HG03439 (cell line): ENCODE results near the gene NRXN3.

Experiments used
- ATAC-seq: cut with Tn5 transposase; IDR thresholded peaks from one replicate; pipeline ENCODE4 v1.9.1; 2021; ENCODE audit warnings: mild to moderate bottlenecking, moderate library complexity; ENCODE audit not compliant: unreplicated experiment

The NRXN3 gene

GRCh38 chr14:79304279-79304678 lies 1134.1 kb downstream of the NRXN3 start:
- ATAC-seq = no peak

- ATAC-seq = no peak
Observed at GRCh38 chr14:79306546-79306945, 1136.4 kb downstream of the NRXN3 start.

- ATAC-seq = no peak
Observed at GRCh38 chr14:79318371-79318770, 1148.2 kb downstream of the NRXN3 start.

GRCh38 chr14:79320561-79320960 lies 1150.4 kb downstream of the NRXN3 start:
- no peak for ATAC-seq

GRCh38 chr14:79321070-79321469 lies 1150.9 kb downstream of the NRXN3 start:
- ATAC-seq = no peak

GRCh38 chr14:79325071-79325470 lies 1154.9 kb downstream of the NRXN3 start:
- ATAC-seq = no peak

- ATAC-seq = no peak
Observed at GRCh38 chr14:79325557-79325956, 1155.4 kb downstream of the NRXN3 start.

GRCh38 chr14:79328863-79329262 lies 1158.7 kb downstream of the NRXN3 start:
- ATAC-seq = no peak

- no peak for ATAC-seq
Observed at GRCh38 chr14:79331830-79332229, 1161.7 kb downstream of the NRXN3 start.

GRCh38 chr14:79332504-79333197 lies 1162.5 kb downstream of the NRXN3 start:
- no peak for ATAC-seq

GRCh38 chr14:79333198-79333546 lies 1163.0 kb downstream of the NRXN3 start:
- no peak for ATAC-seq

GRCh38 chr14:79334272-79334671 lies 1164.1 kb downstream of the NRXN3 start:
- no peak for ATAC-seq

- no peak for ATAC-seq
Observed at GRCh38 chr14:79337761-79338160, 1167.6 kb downstream of the NRXN3 start.

GRCh38 chr14:79342942-79343341 lies 1172.8 kb downstream of the NRXN3 start:
- no peak for ATAC-seq

- ATAC-seq = no peak
Observed at GRCh38 chr14:79351011-79351410, 1180.8 kb downstream of the NRXN3 start.

GRCh38 chr14:79352076-79352630 lies 1182.0 kb downstream of the NRXN3 start:
- no peak for ATAC-seq

GRCh38 chr14:79354336-79354735 lies 1184.2 kb downstream of the NRXN3 start:
- no peak for ATAC-seq

- no peak for ATAC-seq
Observed at GRCh38 chr14:79356040-79356439, 1185.9 kb downstream of the NRXN3 start.

- no peak for ATAC-seq
Observed at GRCh38 chr14:79357307-79357706, 1187.1 kb downstream of the NRXN3 start.

GRCh38 chr14:79363291-79363690 lies 1193.1 kb downstream of the NRXN3 start:
- no peak for ATAC-seq

GRCh38 chr14:79369359-79370332 lies 1199.5 kb downstream of the NRXN3 start:
- ATAC-seq = no peak

GRCh38 chr14:79370969-79371368 lies 1200.8 kb downstream of the NRXN3 start:
- ATAC-seq = no peak
